SK-N-SH (cell line): Measurements from ENCODE around the gene PPP6R2. TPM values are rescaled to one million over a fixed set of nuclear protein-coding genes. Genes with fewer than 3 reads are reported as not detected.

Experiments used
- CTCF ChIA-PET: fragments of 300-600, 350-600 bp; formaldehyde crosslinking; extraction: SDS; loops from one replicate; lab custom pipeline; 2021; lab: Yijun Ruan, JAX
- POLR2A ChIA-PET: fragments of 350-600 bp; sonication (Branson Sonifier 250); formaldehyde crosslinking; extraction: SDS; loops from one replicate; lab custom pipeline; 2020; ENCODE audit warnings: antibody characterized with exemption, inconsistent platforms; lab: Yijun Ruan, JAX
- DNase-seq: peaks from one replicate; pipeline ENCODE4 v3.0.0; 2012
- H2AFZ ChIP-seq: fragments of 200-600 bp; sonication (generic); 2 replicates; pipeline ENCODE4 v1.8.1; 2016; ENCODE audit warnings: antibody characterized with exemption, mild to moderate bottlenecking, low read depth
- H3F3A ChIP-seq: fragments of 200-600 bp; sonication (generic); replicated peaks from 2 replicates; pipeline ENCODE3; 2016; ENCODE audit warnings: antibody characterized with exemption, mild to moderate bottlenecking; ENCODE audit not compliant: insufficient read depth
- H3K27ac ChIP-seq, 2 experiments: fragments of 200-500 bp in 1 of 2; fragments of 200-600 bp in 1 of 2; sonication (Bioruptor generic) in 1 of 2; sonication (generic), shearing (Covaris generic) in 1 of 2; 2 replicates each; pipeline versions ENCODE4 v1.5.1 to v1.6.1; 2014 to 2016; ENCODE audit warnings: low read depth in 2 of 2, inconsistent platforms in 1 of 2, low read length in 1 of 2, mild to moderate bottlenecking in 1 of 2, mixed read lengths in 1 of 2
- H3K27me3 ChIP-seq: fragments of 200-600 bp; sonication (generic), shearing (Covaris generic); 2 replicates; pipeline ENCODE4 v1.6.1; 2016; ENCODE audit warnings: mixed run types; ENCODE audit not compliant: insufficient read depth
- H3K36me3 ChIP-seq, 2 experiments: fragments of 200-500 bp in 1 of 2; fragments of 200-600 bp in 1 of 2; sonication (Bioruptor generic) in 1 of 2; sonication (generic) in 1 of 2; replicated peaks in 1 of 2; 2 replicates each; pipeline versions ENCODE3 to v1.5.1; 2014 to 2016; ENCODE audit warnings: low read length in 1 of 2, mild to moderate bottlenecking in 1 of 2; ENCODE audit not compliant: insufficient read depth in 2 of 2, control insufficient read depth in 1 of 2
- H3K4me1 ChIP-seq, 2 experiments: fragments of 200-500 bp in 1 of 2; fragments of 200-600 bp in 1 of 2; sonication (Bioruptor generic) in 1 of 2; sonication (generic), shearing (Covaris generic) in 1 of 2; 2 replicates each; pipeline versions ENCODE4 v1.5.1 to v1.6.1; 2014 to 2016; ENCODE audit warnings: low read depth in 1 of 2, low read length in 1 of 2, mixed run types in 1 of 2; ENCODE audit not compliant: insufficient read depth in 2 of 2, control insufficient read depth in 1 of 2
- H3K4me2 ChIP-seq: fragments of 200-600 bp; sonication (generic), shearing (Covaris generic); 2 replicates; pipeline ENCODE4 v1.6.1; 2017; ENCODE audit warnings: mixed run types
- H3K4me3 ChIP-seq, 2 experiments: fragments of 200-500 bp in 1 of 2; fragments of 200-600 bp in 1 of 2; sonication (Bioruptor generic) in 1 of 2; sonication (generic), shearing (Covaris generic) in 1 of 2; 2 replicates each; pipeline versions ENCODE4 v1.5.1 to v1.8.1; 2014 to 2016; ENCODE audit warnings: low read depth in 2 of 2, inconsistent platforms in 1 of 2, low read length in 1 of 2, mild to moderate bottlenecking in 1 of 2, mixed read lengths in 1 of 2, moderate library complexity in 1 of 2
- H3K79me2 ChIP-seq: fragments of 200-600 bp; sonication (generic); 2 replicates; pipeline ENCODE4 v1.8.1; 2017; ENCODE audit warnings: mild to moderate bottlenecking; ENCODE audit not compliant: insufficient read depth
- H3K9ac ChIP-seq: fragments of 200-600 bp; sonication (generic); 2 replicates; pipeline ENCODE4 v1.6.1; 2017; ENCODE audit warnings: mixed run types
- H3K9me2 ChIP-seq: fragments of 200-600 bp; sonication (generic); 2 replicates; pipeline ENCODE4 v1.6.1; 2017; ENCODE audit warnings: mixed run types
- H3K9me3 ChIP-seq: fragments of 200-600 bp; sonication (generic); 2 replicates; pipeline ENCODE4 v1.6.1; 2017; ENCODE audit warnings: mixed run types, mild to moderate bottlenecking, moderate library complexity
- H4K20me1 ChIP-seq: fragments of 200-600 bp; sonication (generic); 2 replicates; pipeline ENCODE4 v1.6.1; 2017; ENCODE audit warnings: mild to moderate bottlenecking, mixed run types; ENCODE audit not compliant: insufficient read depth
- CHD2 ChIP-seq: fragments of 150-350 bp; IDR thresholded peaks from 2 replicates; pipeline ENCODE4 v1.6.1; 2018; ENCODE audit warnings: low read length; ENCODE audit not compliant: partially characterized antibody
- ELF1 ChIP-seq: IDR thresholded peaks from 2 replicates; pipeline ENCODE4 v1.4.0; 2012
- EZH2phosphoT487 ChIP-seq: fragments of 200-600 bp; sonication (generic); IDR thresholded peaks from 2 replicates; pipeline ENCODE4 v1.6.1; 2017; ENCODE audit warnings: low read depth, mixed run types, mild to moderate bottlenecking, antibody characterized with exemption, moderate library complexity, borderline replicate concordance
- FOSL2 ChIP-seq: IDR thresholded peaks from 2 replicates; pipeline ENCODE4 v1.4.0; 2012; ENCODE audit warnings: low read depth, mild to moderate bottlenecking, moderate library complexity, borderline replicate concordance
- FOXJ3 ChIP-seq: sonication (generic); formaldehyde crosslinking; IDR thresholded peaks from 2 replicates; pipeline ENCODE4 v1.5.1; 2020; ENCODE audit warnings: mild to moderate bottlenecking, missing genetic modification reagents
- FOXM1 ChIP-seq: IDR thresholded peaks from 2 replicates; pipeline ENCODE4 v1.4.0; 2012; ENCODE audit warnings: low read depth, mild to moderate bottlenecking
- GABPA ChIP-seq: IDR thresholded peaks from 2 replicates; pipeline ENCODE4 v1.4.0; 2012; ENCODE audit warnings: low read depth, mild to moderate bottlenecking
- JUND ChIP-seq: IDR thresholded peaks from 2 replicates; pipeline ENCODE4 v1.4.0; 2012
- MEF2A ChIP-seq: IDR thresholded peaks from 2 replicates; pipeline ENCODE4 v1.4.0; 2012; ENCODE audit warnings: low read depth, borderline replicate concordance
- MXI1 ChIP-seq: IDR thresholded peaks from 2 replicates; pipeline ENCODE4 v1.6.1; 2012; ENCODE audit warnings: mild to moderate bottlenecking, low read depth, low read length, improper control_type of control experiment
- POLR2AphosphoS5 ChIP-seq: IDR thresholded peaks from 2 replicates; pipeline ENCODE4 v1.6.1; 2012; ENCODE audit warnings: low read depth, low read length
- RXRA ChIP-seq: IDR thresholded peaks from 2 replicates; pipeline ENCODE4 v1.4.0; 2012; ENCODE audit warnings: low read depth, mild to moderate bottlenecking, borderline replicate concordance
- TCF12 ChIP-seq: IDR thresholded peaks from 2 replicates; pipeline ENCODE4 v1.4.0; 2012
- USF1 ChIP-seq: IDR thresholded peaks from 2 replicates; pipeline ENCODE4 v1.4.0; 2012; ENCODE audit warnings: low read depth, borderline replicate concordance
- YY1 ChIP-seq: IDR thresholded peaks from 2 replicates; pipeline ENCODE4 v1.4.0; 2012; ENCODE audit warnings: low read depth, mild to moderate bottlenecking
- WGBS: methylation state at CpG from one replicate; pipeline ENCODE4 v1.1.6; 2017; ENCODE audit warnings: low lambda C conversion rate; 5-methylcytosine and 5-hydroxymethylcytosine counted together
- polyA plus RNA-seq, 3 experiments: library from polyadenylated mRNA; depleted of rRNA; stranded (reverse); fragments of >200 nt; gene quantifications; 2 replicates each; pipeline ENCODE4 v1.2.3, GENCODE V29; 2012
- TF ChIP-seq, protein P1 (sequence below): IDR thresholded peaks from 2 replicates; pipeline ENCODE4 v1.6.1; 2012; ENCODE audit warnings: mild to moderate bottlenecking, low read depth, low read length, moderate library complexity
- TF ChIP-seq, protein P2 (sequence below): fragments of 200-600 bp; sonication (generic); IDR thresholded peaks from 2 replicates; pipeline ENCODE4 v1.6.1; 2017; ENCODE audit warnings: antibody characterized with exemption, mild to moderate bottlenecking, moderate library complexity
- TF ChIP-seq, protein P3 (sequence below): IDR thresholded peaks from 2 replicates; pipeline ENCODE4 v1.4.0; 2012; ENCODE audit warnings: low read depth, borderline replicate concordance

PPP6R2 gene
- polyA plus RNA-seq, 1 of the 3 experiments (the other 2 are of a cell fraction), result 45.7 TPM

DNA sequence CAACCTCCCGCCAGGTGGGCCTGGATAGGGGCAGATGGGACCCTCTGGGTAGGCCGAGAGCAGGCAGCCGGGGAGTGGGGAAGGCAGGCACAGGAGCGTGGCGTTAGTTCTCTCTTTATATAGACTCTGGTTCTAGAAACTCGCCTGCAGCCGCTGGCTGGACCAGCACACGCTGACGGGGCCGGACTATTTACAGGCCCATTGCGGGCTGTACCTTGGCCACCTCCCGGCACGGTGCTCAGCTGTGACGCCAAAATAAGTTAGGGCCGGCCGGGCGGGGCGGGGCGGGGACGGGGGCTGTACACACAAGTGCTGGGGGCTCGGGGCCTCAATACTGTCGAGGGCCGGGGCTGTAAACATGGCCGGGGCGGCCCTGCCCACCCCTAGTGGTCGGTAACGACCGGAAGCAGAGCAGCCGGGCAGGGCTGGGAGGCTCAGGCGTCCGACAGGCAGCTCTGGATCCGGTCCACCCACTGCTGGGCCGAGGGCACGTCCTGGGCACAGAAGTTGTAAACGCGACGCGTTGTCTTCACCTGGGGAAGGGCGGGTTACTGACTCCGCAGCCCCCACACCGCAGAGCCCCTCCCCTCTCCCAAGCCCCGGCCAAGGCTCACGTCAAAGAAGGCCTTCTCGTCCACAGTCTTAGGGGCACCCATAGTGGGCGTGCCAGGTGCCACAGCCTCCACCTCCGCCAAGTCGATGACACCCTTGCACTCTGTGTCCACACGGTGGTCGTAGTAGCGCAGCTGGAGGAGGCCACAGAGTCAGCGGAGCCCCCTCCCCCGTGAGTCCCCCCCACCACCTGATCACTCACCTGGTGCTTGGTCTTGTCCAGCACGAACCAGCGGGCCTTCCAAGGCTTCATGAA, 103.8 kb downstream of the PPP6R2 start:
- no peak for TF ChIP-seq MXI1
- no peak for TF ChIP-seq GABPA
- TF ChIP-seq, protein P1, sequence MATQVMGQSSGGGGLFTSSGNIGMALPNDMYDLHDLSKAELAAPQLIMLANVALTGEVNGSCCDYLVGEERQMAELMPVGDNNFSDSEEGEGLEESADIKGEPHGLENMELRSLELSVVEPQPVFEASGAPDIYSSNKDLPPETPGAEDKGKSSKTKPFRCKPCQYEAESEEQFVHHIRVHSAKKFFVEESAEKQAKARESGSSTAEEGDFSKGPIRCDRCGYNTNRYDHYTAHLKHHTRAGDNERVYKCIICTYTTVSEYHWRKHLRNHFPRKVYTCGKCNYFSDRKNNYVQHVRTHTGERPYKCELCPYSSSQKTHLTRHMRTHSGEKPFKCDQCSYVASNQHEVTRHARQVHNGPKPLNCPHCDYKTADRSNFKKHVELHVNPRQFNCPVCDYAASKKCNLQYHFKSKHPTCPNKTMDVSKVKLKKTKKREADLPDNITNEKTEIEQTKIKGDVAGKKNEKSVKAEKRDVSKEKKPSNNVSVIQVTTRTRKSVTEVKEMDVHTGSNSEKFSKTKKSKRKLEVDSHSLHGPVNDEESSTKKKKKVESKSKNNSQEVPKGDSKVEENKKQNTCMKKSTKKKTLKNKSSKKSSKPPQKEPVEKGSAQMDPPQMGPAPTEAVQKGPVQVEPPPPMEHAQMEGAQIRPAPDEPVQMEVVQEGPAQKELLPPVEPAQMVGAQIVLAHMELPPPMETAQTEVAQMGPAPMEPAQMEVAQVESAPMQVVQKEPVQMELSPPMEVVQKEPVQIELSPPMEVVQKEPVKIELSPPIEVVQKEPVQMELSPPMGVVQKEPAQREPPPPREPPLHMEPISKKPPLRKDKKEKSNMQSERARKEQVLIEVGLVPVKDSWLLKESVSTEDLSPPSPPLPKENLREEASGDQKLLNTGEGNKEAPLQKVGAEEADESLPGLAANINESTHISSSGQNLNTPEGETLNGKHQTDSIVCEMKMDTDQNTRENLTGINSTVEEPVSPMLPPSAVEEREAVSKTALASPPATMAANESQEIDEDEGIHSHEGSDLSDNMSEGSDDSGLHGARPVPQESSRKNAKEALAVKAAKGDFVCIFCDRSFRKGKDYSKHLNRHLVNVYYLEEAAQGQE, result no peak
- no peak for TF ChIP-seq FOSL2
- TF ChIP-seq ELF1, result no peak
- TF ChIP-seq MEF2A, result no peak
- TF ChIP-seq TCF12, result no peak
- TF ChIP-seq USF1, result no peak
- TF ChIP-seq, protein P2, sequence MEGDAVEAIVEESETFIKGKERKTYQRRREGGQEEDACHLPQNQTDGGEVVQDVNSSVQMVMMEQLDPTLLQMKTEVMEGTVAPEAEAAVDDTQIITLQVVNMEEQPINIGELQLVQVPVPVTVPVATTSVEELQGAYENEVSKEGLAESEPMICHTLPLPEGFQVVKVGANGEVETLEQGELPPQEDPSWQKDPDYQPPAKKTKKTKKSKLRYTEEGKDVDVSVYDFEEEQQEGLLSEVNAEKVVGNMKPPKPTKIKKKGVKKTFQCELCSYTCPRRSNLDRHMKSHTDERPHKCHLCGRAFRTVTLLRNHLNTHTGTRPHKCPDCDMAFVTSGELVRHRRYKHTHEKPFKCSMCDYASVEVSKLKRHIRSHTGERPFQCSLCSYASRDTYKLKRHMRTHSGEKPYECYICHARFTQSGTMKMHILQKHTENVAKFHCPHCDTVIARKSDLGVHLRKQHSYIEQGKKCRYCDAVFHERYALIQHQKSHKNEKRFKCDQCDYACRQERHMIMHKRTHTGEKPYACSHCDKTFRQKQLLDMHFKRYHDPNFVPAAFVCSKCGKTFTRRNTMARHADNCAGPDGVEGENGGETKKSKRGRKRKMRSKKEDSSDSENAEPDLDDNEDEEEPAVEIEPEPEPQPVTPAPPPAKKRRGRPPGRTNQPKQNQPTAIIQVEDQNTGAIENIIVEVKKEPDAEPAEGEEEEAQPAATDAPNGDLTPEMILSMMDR, result no peak
- TF ChIP-seq FOXJ3 (CRISPR knock-in tag), result no peak
- TF ChIP-seq EZH2phosphoT487, result no peak
- no peak for TF ChIP-seq YY1
- TF ChIP-seq POLR2AphosphoS5, result no peak
- TF ChIP-seq FOXM1, result no peak
- TF ChIP-seq JUND, result no peak
- TF ChIP-seq, protein P3, sequence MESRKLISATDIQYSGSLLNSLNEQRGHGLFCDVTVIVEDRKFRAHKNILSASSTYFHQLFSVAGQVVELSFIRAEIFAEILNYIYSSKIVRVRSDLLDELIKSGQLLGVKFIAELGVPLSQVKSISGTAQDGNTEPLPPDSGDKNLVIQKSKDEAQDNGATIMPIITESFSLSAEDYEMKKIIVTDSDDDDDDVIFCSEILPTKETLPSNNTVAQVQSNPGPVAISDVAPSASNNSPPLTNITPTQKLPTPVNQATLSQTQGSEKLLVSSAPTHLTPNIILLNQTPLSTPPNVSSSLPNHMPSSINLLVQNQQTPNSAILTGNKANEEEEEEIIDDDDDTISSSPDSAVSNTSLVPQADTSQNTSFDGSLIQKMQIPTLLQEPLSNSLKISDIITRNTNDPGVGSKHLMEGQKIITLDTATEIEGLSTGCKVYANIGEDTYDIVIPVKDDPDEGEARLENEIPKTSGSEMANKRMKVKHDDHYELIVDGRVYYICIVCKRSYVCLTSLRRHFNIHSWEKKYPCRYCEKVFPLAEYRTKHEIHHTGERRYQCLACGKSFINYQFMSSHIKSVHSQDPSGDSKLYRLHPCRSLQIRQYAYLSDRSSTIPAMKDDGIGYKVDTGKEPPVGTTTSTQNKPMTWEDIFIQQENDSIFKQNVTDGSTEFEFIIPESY, result no peak
- TF ChIP-seq RXRA, result no peak
- TF ChIP-seq CHD2, result no peak
- no peak overlapping the region for H3K27ac ChIP-seq
- no peak overlapping the region for H2AFZ ChIP-seq
- H3K9me2 ChIP-seq, result no peaks in the 10 kb centered on the region
- POLR2A ChIA-PET, result no interaction called here
- H3K79me2 ChIP-seq, result peaks cover 2% of the 10 kb centered on the region; the same call in 1 of the 2 replicates
- H3K9me3 ChIP-seq, result no peaks in the 10 kb centered on the region
- CTCF ChIA-PET, result interaction anchor here (0.6 kb wide), 2 partner anchors 11 to 194 kb away, joined by 3 read pairs; no protein-coding TSS in a partner anchor
- 97% methylated on average over 22 of the region's 54 CpGs for WGBS
- H3K4me2 ChIP-seq, result no peak overlapping the region
- H3F3A ChIP-seq, result peaks cover 17% of the 10 kb centered on the region
- H3K4me3 ChIP-seq, result no peak overlapping the region
- H3K9ac ChIP-seq, result no peak overlapping the region
- peaks cover 19 to 39% of the 10 kb centered on the region in 2 experiments for H3K36me3 ChIP-seq
- peaks cover 10% of the 10 kb centered on the region; the same call in 1 of the 2 replicates for H4K20me1 ChIP-seq
- H3K4me1 ChIP-seq, result peaks cover 5 to 9% of the 10 kb centered on the region in 2 experiments; a peak in 1 of 4 replicates
- no peaks in the 10 kb centered on the region for H3K27me3 ChIP-seq
- no peak for DNase-seq
